ENCODE results near the gene ALOXE3.
A peak's percentile ranks its signal among the peaks of the same experiment; 100 is the strongest.
"Not testable (repeated sequence)": the region's sequence is repeated elsewhere in the genome, so short reads cannot be mapped to it uniquely, and the experiment has no call there.

Gene ALOXE3

DNA sequence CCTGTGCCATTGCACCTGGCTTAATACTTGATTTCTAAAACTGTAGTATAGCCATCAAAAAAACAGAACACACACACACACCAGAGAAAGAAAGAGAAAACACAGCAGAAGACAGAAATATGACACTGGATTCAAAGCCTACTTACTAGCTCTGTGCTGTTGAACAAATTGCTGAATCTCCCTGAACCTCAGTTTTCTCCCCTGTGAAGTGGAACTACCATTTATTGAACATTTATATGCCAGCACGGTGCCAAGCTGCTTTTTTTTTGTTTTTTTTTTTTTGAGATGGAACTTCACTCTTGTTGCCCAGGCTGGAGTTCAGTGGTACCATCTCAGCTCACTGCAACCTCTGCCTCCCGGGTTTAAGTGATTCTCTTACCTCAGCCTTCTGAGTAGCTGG is 17.6 kb downstream of the ALOXE3 start:
- DNase-seq (ENCODE audit: low read depth in 2 of 3, low spot score in 2 of 3), result no peak

GRCh38 chr17:8100111-8100510 is 18.2 kb downstream of the ALOXE3 start:
- no peak for DNase-seq (ENCODE audit: low read depth in 2 of 3, low spot score in 2 of 3)

- DNase-seq (ENCODE audit: low read depth in 2 of 3, low spot score in 2 of 3), result no peak
Measured at GRCh38 chr17:8096541-8096940, 21.8 kb downstream of the ALOXE3 start.

DNA sequence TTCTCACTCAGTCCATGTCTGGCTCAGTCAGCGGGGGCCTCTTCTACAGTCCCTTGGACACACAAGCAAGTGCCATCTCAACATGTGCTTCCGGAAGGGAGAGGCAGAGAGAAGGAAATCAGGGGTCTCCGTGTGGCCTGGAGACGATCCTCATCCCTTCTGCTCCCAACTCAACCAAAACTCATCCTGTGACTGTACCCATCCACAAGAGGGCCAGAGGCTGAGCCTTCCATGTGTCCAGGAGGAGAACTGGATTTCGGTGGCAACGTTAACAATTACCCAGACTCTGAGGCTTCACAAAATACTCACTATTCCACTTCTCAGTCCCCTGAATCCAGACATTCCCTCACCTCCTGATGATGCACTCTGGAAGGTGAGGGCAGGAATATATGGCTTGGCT is 23.0 kb downstream of the ALOXE3 start:
- no peak for DNase-seq (ENCODE audit: low read depth in 2 of 3, low spot score in 2 of 3)

GRCh38 chr17:8091033-8091687 is 27.2 kb downstream of the ALOXE3 start:
- DNase-seq (ENCODE audit: low read depth in 2 of 3, low spot score in 2 of 3), result no peak

- no peak for DNase-seq (ENCODE audit: low read depth in 2 of 3, low spot score in 2 of 3)
Measured at GRCh38 chr17:8089728-8090127, 28.6 kb downstream of the ALOXE3 start.

DNA sequence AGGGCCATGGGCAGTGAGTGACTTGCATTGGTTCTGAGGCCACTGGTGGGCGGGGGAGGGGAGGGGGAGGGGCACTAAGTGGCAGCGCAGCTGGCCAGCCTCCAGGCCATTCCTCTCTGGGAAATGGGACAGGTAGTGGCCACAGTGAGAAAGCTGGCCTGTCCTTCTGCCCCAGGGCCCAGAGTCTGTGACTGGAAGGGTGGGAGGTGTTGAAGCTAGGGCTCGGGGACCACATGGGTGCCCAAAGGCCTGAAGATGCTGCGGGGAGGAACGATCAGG is 30.4 kb downstream of the ALOXE3 start:
- no peak for DNase-seq (ENCODE audit: low read depth in 2 of 3, low spot score in 2 of 3)

- DNase-seq (ENCODE audit: low read depth in 2 of 3, low spot score in 2 of 3), result no peak
Measured at GRCh38 chr17:8087075-8087951, 31.0 kb downstream of the ALOXE3 start, which contains the start of gene ALOX12B. ALOX12B (minus strand) TSS chr17:8087716; CDS start chr17:8087442, 274 bp downstream.

DNA sequence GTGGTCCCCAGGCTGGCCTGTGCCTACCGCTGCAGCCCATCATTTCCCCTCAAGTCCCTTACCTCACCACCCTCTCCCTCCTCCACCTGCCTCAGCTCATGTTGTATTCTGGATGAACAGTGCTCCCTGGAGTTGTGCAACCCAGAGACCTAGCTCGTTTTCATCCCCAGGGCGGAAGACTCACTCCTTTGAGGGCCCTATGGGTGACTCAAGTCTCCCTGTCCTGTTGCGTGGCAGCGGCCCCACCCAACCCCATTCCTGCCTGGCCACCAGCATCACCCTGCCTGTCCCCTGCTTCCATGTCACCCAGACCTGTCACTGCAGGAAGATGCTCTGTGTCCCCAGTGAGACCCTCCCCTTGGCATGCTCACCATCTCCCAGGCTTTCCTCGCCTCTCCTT is 34.1 kb downstream of the ALOXE3 start:
- no peak for DNase-seq (ENCODE audit: low read depth in 2 of 3, low spot score in 2 of 3)

DNA sequence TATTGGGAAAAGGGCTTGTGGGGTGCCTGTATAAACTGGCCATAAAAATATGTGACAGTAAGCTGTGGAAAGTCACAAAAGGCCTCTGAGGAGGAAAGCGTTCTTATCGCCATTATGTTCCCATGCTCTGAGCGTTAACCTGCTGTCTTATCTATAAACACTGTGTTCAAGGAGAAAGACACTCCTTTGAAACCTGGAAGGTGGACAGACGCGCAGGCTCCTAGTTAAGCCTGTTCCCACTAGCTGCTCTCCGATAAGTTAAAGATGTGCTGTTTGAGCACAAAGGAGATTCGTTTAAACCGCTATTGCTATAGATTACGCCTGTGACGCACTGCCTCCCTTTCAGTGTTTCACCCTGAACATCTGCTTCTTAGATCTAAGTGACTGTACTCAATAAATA is 36.0 kb downstream of the ALOXE3 start:
- DNase-seq (ENCODE audit: low read depth in 2 of 3, low spot score in 2 of 3), result no peak

DNA sequence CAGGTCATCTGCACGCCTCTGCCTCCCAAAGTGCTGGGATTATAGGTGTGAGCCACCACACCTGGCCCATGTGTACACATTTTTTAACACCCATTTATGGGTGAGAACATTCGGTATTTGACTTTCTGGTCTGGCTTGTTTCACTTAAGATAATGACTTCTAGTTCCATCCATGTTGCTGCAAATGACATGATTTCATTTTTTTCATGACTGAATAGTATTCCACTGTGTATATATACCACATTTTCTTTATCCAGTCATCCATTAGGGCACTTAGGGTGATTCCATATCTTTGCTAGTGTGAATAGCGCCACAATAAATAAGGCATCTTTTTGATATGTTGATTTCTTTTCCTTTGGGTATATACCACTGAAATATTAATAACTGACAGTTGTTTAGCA is 36.4 kb downstream of the ALOXE3 start:
- DNase-seq (ENCODE audit: low read depth in 2 of 3, low spot score in 2 of 3), result no peak

GRCh38 chr17:8080799-8081219 is 37.5 kb downstream of the ALOXE3 start:
- DNase-seq (ENCODE audit: low read depth in 2 of 3, low spot score in 2 of 3), result no peak

GRCh38 chr17:8080208-8080798 is 38.0 kb downstream of the ALOXE3 start:
- no peak for DNase-seq (ENCODE audit: low read depth in 2 of 3, low spot score in 2 of 3)

- DNase-seq (ENCODE audit: low read depth in 2 of 3, low spot score in 2 of 3), result peak; percentile 61 to 80 (median 80)
Measured at GRCh38 chr17:8079291-8080207, 38.8 kb downstream of the ALOXE3 start.

DNA sequence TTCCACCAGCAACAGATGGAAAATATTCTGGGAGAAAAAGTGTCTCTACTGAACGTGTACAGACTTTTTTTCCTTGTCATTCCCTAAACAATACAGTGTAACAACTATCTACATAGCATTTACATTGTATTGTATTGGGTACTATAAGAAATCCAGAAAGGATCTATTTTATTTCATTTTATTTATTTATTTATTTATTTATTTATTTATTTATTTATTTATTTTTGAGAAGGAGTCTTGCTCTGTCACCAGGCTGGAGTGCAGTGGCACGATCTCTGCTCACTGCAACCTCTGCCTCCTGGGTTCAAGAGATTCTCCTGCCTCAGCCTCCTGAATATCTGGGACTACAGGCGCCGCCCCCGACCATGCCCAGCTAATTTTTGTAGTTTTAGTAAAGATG is 40.4 kb downstream of the ALOXE3 start:
- not testable (repeated sequence) for DNase-seq (ENCODE audit: low read depth in 2 of 3, low spot score in 2 of 3)

DNA sequence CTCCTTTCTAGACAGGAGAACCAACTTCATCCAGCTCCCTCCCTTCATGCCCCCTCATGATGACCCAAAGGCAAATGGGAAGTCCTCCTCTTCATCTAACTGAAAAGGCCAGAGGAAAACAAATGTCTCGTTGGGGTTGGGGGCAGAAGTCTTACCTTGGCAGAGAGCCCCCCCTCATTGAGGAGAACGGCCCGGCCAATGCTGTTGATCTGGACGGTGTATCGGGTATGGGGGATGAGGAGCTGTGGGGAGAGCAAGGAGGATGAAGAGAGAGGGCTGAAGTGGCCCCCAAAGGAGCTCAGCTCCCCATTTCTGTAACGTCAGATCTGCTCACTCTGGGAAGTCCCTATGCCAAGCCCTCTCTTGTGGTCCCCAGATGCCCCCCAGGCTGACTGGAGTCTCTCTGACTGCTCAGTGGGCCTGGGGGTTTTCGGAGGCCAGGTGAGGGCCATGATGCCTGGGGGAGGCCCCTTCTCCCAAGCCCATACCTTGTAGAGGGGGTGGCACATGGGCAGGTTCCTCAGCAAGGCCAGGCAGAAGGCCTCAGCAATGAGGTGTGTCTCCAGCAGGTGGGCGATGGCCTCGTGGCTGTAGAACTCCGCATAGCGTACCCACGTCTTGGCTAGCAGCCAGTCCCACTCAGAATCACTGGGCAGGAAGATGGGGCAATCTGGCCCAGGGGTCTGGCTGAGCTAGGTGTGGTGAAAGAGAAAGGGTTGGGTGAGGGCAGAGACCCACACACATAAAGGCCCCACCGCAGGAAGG is 41.6 kb downstream of the ALOXE3 start:
- DNase-seq (ENCODE audit: low read depth in 2 of 3, low spot score in 2 of 3), result no peak

GRCh38 chr17:8075574-8076342 is 42.6 kb downstream of the ALOXE3 start:
- no peak for DNase-seq (ENCODE audit: low read depth in 2 of 3, low spot score in 2 of 3)

DNA sequence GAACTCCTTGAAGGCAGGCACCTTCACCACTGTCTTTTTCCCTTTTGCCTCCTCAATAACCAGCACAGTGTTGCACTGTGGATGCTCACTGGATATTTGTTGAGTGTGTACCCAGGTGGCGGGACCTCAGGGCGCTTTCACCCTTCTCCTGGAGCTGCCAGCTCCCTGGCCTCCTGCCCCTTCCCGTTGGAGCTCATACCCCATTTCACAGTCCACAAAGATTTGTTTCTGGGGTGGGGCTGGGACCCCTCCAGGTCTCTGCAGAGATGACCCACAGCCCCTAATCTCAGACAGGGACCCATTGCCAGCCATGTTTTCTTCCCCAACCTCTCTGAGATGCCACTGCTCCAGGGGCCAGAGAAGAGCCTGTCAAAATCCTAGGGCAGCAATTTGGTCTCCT is 43.2 kb downstream of the ALOXE3 start:
- no peak for DNase-seq (ENCODE audit: low read depth in 2 of 3, low spot score in 2 of 3)

DNA sequence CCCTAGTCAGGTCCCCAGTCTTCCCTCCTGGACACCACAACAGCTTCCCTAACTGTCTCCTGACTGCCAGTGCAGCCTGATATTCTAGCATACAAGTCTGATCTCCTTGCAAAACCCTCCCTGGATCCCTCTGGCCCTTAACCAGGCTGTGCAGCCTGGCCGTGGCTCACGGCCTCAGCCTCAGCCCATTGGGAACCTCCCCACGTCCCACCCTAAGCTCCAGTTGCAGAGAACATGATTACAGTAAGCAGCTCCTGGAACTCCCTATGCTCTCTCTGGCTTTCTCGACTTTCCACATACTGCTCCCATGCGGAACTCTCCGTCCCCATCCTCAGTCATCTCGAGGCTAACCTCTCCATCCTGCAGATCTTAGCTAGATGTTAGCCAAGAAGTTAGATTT is 43.8 kb downstream of the ALOXE3 start:
- DNase-seq (ENCODE audit: low read depth in 2 of 3, low spot score in 2 of 3), result no peak
